GM19455 (cell line): ENCODE results near the gene PPP1R13B.
A peak's percentile ranks its signal among the peaks of the same experiment; 100 is the strongest.
"Not testable (repeated sequence)": the region's sequence is repeated elsewhere in the genome, so short reads cannot be mapped to it uniquely, and the experiment has no call there.

Experiments used
- ATAC-seq: cut with Tn5 transposase; IDR thresholded peaks from one replicate; pipeline ENCODE4 v1.9.1; 2021; ENCODE audit not compliant: unreplicated experiment

The PPP1R13B gene, protein sequence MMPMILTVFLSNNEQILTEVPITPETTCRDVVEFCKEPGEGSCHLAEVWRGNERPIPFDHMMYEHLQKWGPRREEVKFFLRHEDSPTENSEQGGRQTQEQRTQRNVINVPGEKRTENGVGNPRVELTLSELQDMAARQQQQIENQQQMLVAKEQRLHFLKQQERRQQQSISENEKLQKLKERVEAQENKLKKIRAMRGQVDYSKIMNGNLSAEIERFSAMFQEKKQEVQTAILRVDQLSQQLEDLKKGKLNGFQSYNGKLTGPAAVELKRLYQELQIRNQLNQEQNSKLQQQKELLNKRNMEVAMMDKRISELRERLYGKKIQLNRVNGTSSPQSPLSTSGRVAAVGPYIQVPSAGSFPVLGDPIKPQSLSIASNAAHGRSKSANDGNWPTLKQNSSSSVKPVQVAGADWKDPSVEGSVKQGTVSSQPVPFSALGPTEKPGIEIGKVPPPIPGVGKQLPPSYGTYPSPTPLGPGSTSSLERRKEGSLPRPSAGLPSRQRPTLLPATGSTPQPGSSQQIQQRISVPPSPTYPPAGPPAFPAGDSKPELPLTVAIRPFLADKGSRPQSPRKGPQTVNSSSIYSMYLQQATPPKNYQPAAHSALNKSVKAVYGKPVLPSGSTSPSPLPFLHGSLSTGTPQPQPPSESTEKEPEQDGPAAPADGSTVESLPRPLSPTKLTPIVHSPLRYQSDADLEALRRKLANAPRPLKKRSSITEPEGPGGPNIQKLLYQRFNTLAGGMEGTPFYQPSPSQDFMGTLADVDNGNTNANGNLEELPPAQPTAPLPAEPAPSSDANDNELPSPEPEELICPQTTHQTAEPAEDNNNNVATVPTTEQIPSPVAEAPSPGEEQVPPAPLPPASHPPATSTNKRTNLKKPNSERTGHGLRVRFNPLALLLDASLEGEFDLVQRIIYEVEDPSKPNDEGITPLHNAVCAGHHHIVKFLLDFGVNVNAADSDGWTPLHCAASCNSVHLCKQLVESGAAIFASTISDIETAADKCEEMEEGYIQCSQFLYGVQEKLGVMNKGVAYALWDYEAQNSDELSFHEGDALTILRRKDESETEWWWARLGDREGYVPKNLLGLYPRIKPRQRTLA

DNA sequence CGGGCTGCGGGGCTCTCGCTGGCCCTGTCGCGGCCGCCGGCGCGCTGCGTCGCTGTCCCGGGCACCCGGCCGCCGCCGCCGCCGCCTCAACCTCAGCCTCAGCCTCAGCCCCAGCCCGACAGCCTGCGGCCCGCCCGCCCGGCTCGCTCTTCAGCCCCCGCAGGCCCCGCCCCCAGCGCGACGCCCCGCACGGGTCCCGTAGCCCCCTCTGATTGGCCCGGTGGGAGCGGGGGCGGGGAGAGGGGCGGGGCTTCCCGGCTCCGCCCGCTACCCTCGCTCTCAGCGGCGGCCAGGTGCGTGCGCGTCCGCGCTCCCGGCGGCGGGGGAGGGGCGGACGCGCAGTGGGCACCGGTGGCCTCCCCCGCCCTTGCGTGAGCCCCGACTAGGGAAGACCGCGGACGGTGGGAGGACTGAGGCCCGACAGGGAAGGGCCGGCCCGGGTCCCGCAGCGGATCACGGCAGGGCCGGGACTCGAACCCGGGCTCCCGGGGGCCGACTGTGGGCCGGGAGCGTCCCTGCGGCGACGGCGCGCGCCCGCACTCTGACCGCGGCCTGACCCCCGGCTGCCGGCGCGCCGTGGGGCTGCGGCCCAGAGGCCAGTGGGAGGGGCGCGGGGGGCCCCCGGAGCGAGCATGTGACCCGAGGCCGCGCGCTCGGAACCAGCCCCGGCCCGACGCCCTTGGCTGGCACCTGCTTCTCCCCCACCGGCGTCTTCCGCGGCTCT lies at the start of gene PPP1R13B:
TSS of gene PPP1R13B (minus strand) at position 125 of the 724 bp plus-strand sequence. CDS start 268 bp downstream, outside the sequence.
- peak; percentile 92 for ATAC-seq

DNA sequence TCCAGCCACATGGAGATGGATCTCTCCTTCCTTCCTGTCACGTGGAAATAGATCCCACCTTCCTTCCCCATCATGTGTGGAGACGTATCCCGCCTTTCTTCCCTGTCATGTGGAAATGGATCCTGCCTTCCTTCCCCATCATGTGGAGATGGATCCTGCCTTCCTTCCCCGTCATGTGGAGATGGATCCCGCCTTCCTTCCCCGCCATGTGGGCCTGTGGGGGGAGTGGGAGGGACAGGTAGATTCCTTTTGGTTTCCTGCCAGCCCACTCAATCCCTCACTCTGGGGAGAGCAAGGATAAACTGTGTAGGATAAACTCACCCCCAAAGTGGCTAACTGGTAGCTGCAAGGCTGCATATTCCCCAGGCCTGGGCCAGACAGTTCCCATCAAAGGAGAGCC lies 49.2 kb upstream of the PPP1R13B start:
- ATAC-seq, result no peak

DNA sequence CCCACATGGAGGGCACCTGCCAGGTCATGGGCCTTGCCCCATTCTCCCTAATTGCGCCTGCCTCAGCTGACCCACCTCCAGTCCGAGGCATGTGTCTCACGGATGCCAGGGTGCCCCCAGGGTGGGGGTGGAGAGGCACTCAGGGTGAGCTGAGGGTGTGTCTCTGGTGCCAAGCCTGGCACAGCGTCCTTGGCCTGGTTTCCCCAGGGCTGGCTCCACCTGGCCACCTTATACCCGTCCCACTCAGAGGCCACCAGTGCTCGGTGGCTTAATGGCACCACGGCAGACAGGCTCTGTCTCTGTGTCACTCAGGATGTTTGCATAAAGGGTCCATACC lies 47.3 kb upstream of the PPP1R13B start:
- ATAC-seq, result no peak

DNA sequence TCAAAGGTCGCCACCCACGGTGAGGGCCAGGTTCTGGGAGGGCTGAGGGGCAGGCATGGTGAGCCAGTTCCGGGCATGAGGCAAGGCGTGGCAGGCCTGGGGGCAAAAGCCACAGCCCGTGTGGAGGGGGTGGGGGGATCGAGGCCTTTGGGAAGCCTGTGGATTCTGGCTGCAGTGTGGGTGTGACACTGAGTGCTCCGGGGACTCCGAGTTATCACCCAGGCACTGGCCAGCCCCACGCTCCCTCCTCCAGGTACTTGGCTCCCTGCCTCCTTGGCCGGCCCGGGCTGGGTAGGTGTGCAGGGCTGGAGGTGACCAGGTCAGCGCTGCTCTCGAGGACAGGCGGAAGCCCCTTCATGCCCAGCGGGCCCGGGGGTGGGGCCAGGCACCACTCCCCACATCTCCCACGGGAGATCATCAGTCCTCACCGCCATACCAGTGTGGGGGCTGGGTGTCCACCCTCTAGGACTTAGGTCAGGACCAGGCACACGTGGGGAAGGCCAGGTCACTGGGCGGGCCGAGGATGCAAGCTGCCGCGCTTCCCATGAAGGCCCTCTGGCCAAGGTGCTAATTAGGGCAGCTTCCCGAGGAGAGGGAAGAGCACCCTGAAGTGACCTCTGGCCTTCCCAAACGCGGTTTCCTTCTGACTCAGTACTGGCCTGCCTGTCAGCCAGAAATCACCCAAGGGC lies 46.8 kb upstream of the PPP1R13B start:
- no peak for ATAC-seq

DNA sequence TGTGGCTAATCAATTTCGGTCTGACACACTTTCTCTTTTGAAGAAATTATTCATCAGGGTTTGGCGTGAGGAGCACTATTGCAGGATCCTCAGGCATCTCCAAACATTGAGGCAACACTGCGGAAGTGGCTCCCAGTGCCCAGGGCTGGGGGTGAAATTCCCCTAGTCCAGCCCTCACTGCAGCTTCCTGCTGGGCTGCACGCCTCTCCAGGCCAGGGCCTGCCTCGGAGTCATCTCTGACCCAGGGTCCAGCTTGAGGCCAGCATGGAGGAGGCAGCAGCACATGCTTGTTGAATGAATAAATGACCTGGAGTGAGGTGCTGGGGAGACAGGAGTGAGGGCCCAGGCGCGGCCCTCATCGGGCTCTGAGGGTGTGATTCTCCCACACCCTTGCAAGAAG lies 44.9 kb upstream of the PPP1R13B start:
- no peak for ATAC-seq

DNA sequence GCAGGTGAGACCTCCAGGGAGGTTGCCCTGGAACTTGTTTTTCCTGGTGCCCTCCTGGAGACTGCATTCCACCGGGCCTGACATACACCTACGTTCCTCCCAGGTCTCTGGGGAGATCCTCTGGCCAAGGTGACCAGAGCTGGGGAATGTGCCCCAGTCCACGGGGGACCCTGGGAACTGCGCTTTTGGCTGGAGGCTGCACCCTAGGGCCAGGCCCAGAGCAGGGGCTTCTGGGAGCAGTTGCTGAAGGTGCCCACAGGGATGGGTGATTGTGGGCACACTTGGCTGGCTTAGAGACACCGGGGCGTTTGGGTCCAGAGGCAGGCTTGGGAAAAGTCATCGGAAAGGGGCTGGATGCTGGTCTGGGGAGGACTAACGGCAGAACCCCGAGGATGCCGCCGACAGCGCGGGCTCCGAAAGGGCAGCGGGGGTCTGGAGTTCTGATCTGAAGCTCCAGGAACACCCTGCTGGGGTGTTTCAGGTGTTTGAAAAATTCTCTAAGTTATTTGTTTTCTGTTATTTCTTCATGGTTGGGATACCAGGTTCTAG lies 44.4 kb upstream of the PPP1R13B start:
- ATAC-seq, result no peak

DNA sequence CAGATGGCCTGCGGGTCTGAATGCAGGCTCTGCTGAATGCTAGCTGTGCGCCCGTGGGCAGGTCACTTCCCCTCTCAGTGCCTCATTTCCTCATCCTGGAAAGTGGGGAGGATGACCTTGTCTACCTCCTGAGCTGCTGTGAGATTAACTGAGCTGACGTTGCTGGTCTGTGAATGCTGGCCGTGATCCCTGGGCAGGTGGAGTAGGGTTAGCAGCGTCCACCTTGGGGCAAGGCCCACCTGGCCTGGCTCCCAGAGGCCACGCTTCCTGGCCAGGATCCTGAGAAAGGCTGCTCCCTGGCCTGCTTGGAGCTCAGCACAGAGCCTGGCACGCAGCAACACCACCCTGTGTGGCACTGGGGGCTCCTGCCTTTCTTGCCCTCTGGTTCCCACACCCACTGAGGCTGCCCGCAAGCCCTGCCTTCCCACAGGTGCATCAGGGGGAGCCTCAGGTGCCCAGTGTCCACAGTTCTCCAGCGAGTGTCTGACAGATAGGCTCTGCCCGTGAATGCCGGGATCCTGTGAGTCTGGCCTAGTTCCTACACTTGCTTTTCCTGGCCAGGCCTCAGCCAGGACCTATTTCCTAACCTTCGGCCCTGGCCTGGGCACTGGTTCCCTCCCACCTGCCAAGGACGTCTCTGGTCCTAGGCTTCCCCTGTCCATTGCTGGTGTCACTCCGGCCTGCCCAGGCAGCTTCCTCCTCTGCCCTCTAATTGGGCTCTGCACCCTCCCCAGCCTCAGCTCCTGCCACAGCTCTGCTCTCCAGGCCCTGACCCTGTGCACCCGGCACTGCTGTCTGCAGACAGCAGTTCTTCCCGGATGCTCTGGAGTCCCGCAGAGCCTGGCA lies 43.7 kb upstream of the PPP1R13B start:
- ATAC-seq, result no peak

DNA sequence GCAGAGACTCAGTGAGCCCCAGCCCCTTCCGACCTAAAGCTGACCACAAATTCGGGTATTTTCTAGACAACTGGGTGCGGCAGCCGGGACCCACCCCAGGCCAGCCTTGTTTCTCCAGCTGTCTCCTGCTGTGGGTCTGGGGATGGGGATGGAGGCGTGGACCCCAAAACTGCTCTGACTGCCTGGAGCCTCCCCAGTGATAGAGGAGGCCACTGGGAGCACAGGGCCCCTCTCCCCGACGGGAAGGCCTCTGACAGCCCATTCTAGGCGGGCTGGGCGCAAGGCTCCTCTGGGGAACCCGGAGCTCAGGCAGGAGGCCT lies 42.6 kb upstream of the PPP1R13B start:
- ATAC-seq, result no peak

DNA sequence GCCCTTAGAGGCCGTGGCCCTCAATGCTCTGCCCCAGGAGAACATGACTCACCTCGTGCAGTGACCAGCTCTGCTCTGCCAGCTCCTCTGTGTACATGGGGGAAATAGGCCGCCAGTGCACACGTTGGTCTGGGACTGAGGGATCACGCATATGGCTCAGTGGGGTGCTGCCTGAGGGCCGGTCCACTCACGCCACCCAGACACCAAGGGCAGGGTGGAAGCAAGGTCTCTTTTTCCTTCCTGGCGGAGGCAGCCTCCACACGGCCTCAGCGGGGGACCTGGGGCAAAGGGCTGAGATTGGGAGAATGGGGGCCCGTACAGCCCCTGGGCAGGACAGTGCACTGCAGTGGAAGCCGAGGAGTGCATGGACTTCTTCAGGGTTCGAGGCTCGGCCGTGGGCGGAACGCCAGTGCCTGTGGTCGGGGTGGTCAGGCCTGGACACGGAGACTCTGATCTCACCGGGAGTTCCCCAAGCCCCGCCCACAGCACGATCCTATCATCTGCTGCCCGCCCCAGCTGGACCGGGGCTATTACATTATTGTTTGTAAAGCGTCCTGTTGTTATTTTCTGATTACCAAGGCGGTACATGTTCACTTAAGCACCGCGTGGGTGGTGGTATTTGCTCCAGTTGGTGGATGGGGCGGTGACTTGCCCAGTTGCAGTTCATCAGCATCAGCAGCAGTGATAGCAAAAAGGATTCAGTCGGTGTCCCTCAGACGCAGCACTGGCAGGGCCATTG lies 42.1 kb upstream of the PPP1R13B start:
- ATAC-seq, result no peak

DNA sequence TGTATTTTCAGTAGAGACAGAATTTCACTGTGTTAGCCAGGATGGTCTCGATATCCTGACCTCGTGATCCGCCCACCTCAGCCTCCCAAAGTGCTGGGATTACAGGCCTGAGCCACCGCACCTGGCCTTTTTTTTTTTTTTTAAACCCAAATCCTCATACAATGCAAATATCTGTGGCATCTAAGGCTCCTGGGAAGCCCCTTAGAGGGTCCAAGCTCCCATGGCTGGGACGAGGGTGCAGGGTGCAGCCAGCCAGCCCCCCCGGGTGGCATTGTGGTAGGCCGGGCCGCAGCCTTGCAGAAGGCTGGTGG lies 41.6 kb upstream of the PPP1R13B start:
- not testable (repeated sequence) for ATAC-seq

DNA sequence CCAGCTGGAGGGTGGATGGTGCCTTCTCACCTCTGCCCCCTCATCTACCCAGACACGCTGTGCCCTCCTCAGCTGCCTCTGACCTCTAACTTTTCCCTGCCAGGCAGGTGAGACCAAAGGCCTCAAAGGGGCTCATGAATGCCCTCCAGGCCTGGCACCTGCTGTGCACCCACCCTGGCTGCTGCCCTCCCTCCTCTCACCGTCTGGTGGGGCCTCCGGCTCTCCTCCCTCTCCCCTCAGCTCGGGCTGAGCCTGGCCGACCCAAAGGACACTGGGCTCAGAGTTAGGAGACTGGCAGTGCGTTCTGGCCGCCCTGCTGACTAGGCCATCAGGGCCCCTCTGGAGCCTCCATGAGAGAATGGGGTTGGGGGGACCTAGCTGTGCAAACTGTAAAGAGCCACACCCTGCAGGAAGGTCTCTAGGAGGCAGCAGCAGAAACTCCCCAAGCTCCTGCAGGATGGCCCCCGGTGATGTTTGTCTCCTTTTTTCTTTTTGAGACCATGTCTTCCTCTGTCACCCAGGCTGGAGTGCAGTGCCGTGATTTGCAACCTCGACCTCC lies 40.3 kb upstream of the PPP1R13B start:
- no peak for ATAC-seq

DNA sequence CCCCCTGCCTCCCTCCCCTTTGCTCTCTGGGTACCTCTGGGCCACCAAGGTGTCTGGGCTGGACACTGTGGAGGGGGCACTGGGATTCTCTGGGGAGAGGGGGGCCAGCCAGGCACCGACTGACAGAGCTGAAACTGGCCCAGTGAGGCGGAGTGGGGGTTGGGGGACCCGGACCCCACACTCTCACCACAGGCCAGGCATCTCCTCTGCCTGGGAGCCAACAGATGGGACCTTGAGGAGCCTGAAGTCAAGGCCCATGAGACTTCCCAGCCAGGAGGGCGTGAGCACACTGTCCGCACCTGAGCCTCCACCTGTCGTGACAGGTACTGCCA lies 39.8 kb upstream of the PPP1R13B start:
- ATAC-seq, result no peak

DNA sequence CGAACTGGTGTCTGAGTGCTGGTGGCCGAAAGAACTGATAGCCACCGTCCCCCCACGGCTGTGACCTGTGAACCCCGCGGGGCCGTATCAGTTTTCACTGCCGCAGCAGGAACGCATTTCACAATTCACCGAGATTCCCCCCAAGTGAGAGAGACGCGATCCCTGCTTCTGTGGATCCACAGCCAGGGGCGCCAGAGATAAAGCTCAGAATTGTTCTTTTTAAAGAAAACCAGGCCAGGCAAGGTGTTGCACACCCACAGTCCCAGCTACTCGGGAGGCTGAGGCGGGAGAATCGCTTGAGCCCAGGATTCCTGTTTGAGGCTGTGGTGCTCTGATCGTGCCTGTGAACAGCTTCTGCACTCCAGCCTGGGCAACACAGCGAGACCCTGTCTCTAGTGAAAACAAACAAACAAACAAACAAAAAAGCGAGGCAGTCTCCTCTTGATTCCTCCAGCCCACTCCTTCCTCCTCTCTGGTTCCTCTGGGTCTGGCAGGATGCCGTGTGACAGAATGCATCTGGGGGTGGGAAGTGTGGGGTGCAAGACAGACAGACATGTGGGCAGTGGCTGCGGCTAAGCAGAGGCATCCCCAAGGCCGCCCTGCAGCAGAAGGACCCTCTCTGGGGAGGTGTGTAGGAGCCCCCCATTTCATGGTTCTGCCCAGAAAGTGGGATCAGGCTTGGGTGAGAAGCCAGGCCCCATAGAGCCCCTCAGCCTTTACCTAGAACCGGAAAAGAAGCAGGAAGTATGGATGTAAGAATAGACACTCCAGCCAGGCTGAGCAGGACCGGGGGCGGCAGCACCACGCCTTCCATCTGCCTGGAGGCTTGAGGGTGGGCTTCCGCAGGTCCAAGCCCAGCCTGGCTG lies 39.2 kb upstream of the PPP1R13B start:
- ATAC-seq, result no peak

DNA sequence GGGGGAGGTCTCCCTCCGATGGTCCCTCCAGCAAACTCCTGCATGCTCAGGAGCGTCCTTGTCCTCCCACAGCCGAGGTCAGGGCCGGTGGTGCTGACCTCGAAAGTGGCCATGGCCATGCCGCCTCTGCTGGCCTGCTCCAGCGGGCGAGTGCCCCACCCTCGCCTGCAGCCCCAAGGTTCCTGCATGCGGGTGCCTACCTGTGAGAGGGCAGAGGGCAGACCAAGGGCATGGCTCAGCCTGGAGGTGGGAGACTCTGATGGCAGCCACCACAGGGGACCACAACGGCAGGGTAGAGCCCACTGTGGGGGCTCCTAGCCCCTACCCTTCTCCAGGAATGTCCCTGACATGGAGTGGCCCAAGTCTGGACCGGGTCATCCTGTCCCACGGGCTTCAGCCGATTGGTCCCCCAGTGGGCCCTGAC lies 38.1 kb upstream of the PPP1R13B start:
- ATAC-seq, result no peak

DNA sequence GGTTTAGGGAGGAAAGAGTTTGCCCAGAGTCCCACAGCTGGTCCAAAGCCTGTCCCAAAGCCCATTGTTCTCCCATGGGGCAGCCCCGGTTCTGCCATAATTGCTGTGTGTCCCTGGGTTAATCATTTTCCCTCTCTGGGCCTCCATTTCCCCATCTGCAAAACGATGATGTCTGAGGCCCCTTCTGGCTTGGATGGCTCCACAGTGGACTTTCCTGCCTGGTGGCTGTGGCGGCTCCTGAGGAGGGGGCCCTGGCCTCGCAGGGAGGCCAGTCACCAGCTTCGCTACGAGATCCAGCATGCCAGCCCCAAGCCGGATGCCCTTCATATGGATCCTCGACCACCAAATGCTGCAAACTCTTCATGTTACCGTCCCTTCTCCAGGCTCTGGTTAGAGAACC lies 37.5 kb upstream of the PPP1R13B start:
- ATAC-seq, result no peak

DNA sequence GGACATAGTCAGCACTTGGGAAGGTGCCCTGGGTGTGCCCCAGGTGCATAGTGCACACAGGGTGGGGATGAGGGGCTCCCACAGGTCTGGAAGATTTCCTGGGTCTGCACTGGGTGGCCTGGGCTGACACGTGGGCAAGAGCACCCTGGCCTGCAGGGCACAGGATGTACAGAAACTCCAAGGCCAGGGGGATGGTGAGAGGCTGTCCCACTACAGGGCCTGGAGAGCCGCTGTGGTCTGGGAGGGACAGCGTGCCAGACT lies 35.8 kb upstream of the PPP1R13B start:
- no peak for ATAC-seq

DNA sequence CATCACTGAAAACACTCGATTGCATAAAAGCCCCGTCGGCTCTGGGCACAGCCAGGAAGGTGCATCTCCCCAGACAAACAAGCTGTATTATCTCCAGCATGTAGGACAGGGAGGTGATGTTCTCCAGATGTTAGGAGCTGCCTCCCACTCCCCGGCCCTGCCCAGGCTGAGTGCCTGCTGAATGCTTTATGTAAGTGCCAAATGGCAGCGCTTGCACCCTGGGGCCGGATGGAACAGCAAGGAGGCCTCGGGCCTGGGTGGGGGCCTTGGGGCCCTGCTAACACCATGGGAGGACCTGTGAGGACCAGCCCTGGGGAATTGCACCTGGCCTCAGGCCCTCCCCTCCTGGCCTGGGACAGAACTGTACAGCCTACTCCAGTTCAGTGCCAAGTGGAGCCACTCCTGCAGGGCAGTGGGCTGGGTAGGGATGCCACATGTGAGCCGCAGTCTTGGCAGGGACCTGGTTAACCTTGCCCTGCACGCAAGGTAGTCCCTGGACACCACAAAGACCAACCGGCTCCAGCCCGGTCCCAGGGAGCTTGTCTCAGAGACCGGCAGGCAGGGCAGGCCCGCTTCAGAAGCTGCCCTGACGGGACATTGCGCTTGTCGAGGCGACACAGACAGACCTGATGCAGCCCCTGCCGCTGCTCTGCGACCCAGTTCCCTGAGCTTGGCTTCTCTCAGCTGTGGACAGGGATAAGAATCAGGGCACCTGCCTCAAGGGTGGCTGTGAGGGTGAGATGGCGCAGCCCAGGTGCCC lies 35.3 kb upstream of the PPP1R13B start:
- ATAC-seq, result no peak
